ENCODE measurements around the gene RIMBP2. TPM values are rescaled to one million over a fixed set of nuclear protein-coding genes. Genes with fewer than 3 reads are reported as not detected.

RIMBP2 gene, protein sequence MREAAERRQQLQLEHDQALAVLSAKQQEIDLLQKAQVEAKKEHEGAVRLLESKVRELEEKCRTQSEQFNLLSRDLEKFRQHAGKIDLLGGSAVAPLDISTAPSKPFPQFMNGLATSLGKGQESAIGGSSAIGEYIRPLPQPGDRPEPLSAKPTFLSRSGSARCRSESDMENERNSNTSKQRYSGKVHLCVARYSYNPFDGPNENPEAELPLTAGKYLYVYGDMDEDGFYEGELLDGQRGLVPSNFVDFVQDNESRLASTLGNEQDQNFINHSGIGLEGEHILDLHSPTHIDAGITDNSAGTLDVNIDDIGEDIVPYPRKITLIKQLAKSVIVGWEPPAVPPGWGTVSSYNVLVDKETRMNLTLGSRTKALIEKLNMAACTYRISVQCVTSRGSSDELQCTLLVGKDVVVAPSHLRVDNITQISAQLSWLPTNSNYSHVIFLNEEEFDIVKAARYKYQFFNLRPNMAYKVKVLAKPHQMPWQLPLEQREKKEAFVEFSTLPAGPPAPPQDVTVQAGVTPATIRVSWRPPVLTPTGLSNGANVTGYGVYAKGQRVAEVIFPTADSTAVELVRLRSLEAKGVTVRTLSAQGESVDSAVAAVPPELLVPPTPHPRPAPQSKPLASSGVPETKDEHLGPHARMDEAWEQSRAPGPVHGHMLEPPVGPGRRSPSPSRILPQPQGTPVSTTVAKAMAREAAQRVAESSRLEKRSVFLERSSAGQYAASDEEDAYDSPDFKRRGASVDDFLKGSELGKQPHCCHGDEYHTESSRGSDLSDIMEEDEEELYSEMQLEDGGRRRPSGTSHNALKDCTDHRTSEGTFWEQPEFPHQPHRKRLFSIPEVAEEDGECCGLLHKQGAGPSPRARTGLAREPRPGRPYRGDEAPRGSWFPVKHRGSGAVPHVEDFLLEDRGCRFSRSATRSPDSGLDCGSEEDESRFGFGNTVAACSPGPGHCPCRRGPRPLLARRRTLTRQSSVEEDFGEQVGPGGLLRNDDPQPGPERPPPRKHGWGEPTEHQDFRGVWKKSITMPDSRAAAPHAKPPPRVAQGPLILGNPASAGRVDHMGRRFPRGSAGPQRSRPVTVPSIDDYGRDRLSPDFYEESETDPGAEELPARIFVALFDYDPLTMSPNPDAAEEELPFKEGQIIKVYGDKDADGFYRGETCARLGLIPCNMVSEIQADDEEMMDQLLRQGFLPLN (N-terminal part only)
- total RNA-seq (under 1 TPM; 0.42 to 0.58 TPM), polyA plus RNA-seq (ENCODE audit: insufficient read length in 6 of 6) (10 to 100 TPM; 14.6 to 19.0 (median 17.2) TPM)
- long read RNA-seq, donor 1, partial matches to known transcripts = 0 of 1 reads
- long read RNA-seq, donor 1, other reads (novel, unspliced or antisense) = 0 of 1 reads
- long read RNA-seq, donor 2 = 0 reads
- long read RNA-seq, donor 3 = 0 reads
- long read RNA-seq, donor 4 = 0 reads
- long read RNA-seq, donor 5 = 0 reads
- long read RNA-seq, donor 6 = 0 reads
- long read RNA-seq, donor 7 = 0 reads
- long read RNA-seq, donor 8 = 0 reads
- long read RNA-seq, donor 9 = 0 reads
- long read RNA-seq, donor 10 = 0 reads
- long read RNA-seq, donor 11 = 0 reads
- long read RNA-seq, donor 12 = 0 reads

DNA sequence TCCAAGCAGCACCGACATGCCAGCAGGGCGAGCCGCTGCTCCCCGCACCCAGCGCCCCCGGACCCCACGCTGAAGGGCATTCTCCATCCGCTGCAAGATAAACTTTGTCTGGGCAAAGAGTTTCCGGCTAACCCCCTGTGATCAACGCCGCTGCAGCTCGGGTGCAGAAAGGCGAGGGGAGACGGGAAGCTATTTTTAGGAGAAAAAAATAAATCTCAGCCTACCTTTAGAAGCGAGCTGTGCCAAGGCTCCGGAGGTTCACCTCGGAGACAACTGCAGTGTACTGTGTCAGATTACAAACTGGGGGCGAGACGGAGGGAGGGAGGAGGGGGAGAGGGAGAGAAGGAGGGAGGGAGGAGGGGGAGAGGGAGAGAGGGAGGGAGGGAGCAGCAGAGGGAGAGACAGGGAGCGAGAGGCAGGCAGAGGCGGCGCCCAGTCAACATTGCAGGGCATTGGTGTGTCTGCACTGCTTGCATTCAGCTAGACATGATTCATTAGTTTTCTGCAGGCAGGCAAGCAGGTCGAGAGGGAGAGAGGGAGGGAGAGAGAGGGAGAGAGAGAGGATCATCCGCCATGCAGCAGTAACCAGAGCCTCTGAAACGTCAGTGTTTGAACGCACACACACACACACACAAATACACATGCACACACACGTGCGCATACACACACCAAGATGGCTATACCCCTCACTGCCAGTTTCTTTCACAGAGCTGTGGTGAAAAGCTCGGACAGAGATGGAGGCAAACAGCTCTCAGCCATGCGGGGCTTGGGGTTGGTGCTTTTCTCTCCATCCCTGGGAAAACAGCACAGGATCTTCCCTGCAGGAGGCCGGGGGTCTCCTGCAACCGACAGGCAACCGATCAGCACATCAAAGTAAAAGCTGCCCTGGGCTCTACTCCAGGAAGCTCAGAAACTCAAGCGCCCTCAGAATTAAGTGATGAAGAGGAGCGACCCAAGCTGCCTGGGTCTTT lies at the start of gene RIMBP2:
TSS of gene RIMBP2 (minus strand) at position 302 of the 971 bp plus-strand sequence. CDS start 237,286 bp downstream, outside the sequence.
- intact Hi-C loops (cut with DNase I) = no loop called here
- ATAC-seq (peak; percentile 42), DNase-seq (peak in 1 of 4 donors; percentile 31)
- peaks cover 0 to 8% of the 10 kb centered on the region in 2 donors for H3K4me1 ChIP-seq
- H3K27me3 ChIP-seq = peaks cover 16 to 86% of the 10 kb centered on the region in 2 donors
- no peaks in the 10 kb centered on the region for H3K9me3 ChIP-seq
- no peaks in the 10 kb centered on the region for H3K36me3 ChIP-seq
- H3K27ac ChIP-seq = no peak within 1 kb of the TSS
- TF ChIP-seq, protein P1, sequence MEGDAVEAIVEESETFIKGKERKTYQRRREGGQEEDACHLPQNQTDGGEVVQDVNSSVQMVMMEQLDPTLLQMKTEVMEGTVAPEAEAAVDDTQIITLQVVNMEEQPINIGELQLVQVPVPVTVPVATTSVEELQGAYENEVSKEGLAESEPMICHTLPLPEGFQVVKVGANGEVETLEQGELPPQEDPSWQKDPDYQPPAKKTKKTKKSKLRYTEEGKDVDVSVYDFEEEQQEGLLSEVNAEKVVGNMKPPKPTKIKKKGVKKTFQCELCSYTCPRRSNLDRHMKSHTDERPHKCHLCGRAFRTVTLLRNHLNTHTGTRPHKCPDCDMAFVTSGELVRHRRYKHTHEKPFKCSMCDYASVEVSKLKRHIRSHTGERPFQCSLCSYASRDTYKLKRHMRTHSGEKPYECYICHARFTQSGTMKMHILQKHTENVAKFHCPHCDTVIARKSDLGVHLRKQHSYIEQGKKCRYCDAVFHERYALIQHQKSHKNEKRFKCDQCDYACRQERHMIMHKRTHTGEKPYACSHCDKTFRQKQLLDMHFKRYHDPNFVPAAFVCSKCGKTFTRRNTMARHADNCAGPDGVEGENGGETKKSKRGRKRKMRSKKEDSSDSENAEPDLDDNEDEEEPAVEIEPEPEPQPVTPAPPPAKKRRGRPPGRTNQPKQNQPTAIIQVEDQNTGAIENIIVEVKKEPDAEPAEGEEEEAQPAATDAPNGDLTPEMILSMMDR (IDR thresholded peaks at IDR 0.05) = no peak
- H3K4me3 ChIP-seq = peak within 1 kb of the TSS in 1 of 2 donors; percentile 13

DNA sequence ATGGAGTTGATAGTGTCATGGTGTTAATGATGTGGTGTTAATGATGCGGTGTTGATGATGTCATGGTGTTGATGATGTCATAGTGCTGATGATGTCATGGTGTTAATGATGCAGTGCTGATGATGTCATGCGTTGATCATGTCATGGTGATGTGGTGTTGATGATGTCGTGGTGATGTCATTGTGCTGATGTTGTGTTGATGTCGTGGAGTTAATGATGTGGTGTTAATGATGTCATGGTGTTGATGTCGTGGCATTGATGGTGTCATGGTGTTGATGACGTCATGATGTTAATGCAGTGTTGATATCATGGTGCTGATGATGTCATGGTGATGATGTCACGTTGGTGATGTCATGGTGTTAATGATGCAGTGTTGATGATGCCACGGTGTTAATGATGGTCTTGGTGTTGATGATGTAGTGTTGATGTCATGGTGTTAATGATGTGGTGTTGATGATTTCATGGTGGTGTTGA lies 49.1 kb upstream of the RIMBP2 start:
- no peak for ATAC-seq
- intact Hi-C loops (cut with DNase I) = no loop called here

DNA sequence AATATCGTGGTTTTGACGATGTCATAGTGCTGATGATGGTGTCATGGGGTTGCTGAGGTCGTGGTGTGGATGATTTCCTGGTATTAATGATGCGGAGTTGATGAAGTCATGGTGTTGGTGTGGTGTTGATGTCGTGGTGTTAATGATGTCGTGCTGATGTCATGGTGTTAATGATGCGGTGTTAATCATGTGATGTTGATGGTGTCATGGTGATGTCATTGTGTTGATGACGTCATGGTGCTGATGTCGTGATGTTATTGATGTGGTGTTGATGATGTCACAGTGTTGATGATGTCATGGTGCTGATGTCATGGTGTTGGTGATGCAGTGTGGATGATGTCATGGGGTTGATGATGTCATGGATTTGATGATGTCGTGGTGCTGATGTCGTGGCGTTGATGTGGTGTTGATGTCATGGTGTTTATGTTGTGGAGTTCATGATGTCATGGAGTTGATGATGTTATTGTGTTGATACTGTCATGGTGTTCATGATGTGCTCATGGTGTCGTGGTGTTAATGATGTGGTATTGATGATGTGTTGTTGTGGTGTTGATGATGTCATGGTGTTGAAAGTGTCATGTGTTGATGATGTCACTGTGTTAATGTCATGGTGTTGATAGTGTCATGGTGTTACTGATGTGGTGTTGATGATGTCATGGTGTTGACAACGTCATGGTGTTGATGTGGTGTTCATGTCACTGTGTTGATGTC lies 48.5 kb upstream of the RIMBP2 start:
- intact Hi-C loops (cut with DNase I) = no loop called here
- DNase-seq (no peak), ATAC-seq (no peak)

More for the DNA sequence above, 49.1 kb upstream of the RIMBP2 start:
- H3K36me3 ChIP-seq = no peaks in the 10 kb centered on the region
- no peak overlapping the region for H3K4me3 ChIP-seq
- H3K27ac ChIP-seq = no peak overlapping the region
- H3K4me1 ChIP-seq = no peaks in the 10 kb centered on the region
- no peak for DNase-seq
- H3K9me3 ChIP-seq = peaks cover 0 to 4% of the 10 kb centered on the region in 2 donors
- TF ChIP-seq, protein P1 (IDR thresholded peaks at IDR 0.05) = no peak
- H3K27me3 ChIP-seq = peaks cover 0 to 31% of the 10 kb centered on the region in 2 donors

More for the DNA sequence above, 48.5 kb upstream of the RIMBP2 start:
- H3K27me3 ChIP-seq = peaks cover 0 to 33% of the 10 kb centered on the region in 2 donors
- no peaks in the 10 kb centered on the region for H3K36me3 ChIP-seq
- no peak overlapping the region for H3K4me3 ChIP-seq
- TF ChIP-seq, protein P1 (IDR thresholded peaks at IDR 0.05) = no peak
- H3K9me3 ChIP-seq = peaks cover 0 to 4% of the 10 kb centered on the region in 2 donors
- H3K4me1 ChIP-seq = no peaks in the 10 kb centered on the region
- H3K27ac ChIP-seq = no peak overlapping the region
